22Rv1 (cell line): ENCODE measurements around the gene LRMDA.

Experiments
- H3K27ac ChIP-seq: fragments of 450-650 bp; 2 replicates; pipeline ENCODE4 v1.5.1; 2017
- ZFX ChIP-seq: fragments of 450-650 bp; IDR thresholded peaks from 2 replicates; pipeline ENCODE4 v1.6.1; 2017; ENCODE audit warnings: antibody characterized with exemption, borderline replicate concordance
- TF ChIP-seq, protein P1 (sequence below): fragments of 450-650 bp; IDR thresholded peaks from 2 replicates; pipeline ENCODE4 v1.5.1; 2017; ENCODE audit warnings: mild to moderate bottlenecking

Gene LRMDA

DNA sequence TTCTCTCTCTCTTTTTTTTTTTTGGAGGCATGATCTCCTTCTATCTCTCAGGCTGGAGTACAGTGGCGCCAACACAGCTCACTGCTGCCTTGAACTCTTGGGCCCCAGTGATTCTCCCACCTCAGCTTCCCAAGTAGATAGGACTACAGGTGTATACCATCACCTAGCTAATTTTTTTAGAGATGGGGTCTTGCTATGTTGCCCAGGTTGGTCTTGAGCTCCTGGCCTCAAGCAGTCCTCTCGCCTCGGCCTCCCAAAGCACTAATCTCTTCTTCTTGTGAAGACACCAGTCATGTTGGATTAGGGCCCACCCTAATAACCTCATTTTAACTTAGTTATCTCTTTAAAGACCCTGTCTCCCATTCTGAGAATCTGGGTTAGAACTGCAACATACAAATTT is 45.6 kb downstream of the LRMDA start:
- TF ChIP-seq, protein P1, sequence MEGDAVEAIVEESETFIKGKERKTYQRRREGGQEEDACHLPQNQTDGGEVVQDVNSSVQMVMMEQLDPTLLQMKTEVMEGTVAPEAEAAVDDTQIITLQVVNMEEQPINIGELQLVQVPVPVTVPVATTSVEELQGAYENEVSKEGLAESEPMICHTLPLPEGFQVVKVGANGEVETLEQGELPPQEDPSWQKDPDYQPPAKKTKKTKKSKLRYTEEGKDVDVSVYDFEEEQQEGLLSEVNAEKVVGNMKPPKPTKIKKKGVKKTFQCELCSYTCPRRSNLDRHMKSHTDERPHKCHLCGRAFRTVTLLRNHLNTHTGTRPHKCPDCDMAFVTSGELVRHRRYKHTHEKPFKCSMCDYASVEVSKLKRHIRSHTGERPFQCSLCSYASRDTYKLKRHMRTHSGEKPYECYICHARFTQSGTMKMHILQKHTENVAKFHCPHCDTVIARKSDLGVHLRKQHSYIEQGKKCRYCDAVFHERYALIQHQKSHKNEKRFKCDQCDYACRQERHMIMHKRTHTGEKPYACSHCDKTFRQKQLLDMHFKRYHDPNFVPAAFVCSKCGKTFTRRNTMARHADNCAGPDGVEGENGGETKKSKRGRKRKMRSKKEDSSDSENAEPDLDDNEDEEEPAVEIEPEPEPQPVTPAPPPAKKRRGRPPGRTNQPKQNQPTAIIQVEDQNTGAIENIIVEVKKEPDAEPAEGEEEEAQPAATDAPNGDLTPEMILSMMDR, result no peak
- TF ChIP-seq ZFX, result no peak
- no peak overlapping the region for H3K27ac ChIP-seq

DNA sequence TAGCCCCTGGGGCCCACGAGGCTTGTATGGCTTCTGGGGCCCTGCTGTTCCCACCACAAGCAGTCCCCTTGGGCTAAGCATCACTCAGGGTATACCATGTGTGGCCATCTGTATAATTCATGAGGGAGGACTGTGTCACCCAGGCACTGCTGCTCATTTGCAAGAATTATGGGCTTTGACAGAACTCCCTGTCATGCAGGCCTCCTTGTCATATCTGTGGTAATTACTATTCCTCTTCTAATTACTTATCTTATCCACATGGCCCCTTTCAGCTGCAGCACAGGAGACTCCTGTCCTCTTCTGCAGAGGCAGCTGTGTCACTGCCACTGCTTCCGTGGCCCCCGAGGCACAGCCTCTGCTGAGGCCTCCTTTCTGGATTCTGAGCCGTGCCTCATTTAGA is 46.3 kb downstream of the LRMDA start:
- no peak overlapping the region for H3K27ac ChIP-seq
- no peak for TF ChIP-seq ZFX
- TF ChIP-seq, protein P1, result no peak

DNA sequence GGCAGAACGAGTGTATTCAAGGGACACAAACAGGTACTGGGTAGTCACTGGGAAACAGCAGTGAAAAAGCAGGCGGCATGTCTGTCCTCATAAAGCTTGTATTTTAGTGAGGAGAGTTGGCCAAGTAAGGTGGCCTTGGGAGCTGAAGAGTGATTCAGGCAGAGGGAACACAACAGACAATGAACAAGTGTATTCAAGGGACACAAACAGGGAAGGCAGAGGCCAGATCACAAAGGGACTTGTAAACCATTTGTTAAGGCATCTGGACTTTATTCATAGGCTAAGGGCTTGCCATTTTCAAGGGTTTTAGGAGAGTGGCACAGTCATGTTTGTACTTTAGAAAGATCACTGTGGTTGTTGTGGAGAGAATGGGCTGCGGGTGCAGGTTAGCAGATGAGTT is 49.0 kb downstream of the LRMDA start:
- TF ChIP-seq, protein P1, result no peak
- TF ChIP-seq ZFX, result no peak
- no peak overlapping the region for H3K27ac ChIP-seq

DNA sequence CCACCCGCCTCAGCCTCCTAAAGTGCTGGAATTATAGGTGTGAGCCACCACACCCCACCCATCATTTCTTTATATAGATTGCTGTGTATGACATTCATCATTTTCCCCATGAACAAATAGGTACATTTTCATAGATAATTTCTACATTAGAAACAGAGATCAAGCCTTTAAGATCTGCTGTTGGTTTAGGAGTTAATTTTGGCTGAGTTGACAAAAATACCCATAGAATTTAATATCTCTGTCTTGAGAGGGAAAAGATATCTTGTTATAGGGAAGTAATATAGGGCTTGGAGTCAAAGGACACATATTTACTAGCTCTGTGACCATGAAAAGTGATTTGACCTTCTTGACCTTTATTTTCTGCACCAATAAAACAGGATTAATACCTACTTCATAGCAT is 51.8 kb downstream of the LRMDA start:
- no peak overlapping the region for H3K27ac ChIP-seq
- no peak for TF ChIP-seq ZFX
- TF ChIP-seq, protein P1, result no peak

DNA sequence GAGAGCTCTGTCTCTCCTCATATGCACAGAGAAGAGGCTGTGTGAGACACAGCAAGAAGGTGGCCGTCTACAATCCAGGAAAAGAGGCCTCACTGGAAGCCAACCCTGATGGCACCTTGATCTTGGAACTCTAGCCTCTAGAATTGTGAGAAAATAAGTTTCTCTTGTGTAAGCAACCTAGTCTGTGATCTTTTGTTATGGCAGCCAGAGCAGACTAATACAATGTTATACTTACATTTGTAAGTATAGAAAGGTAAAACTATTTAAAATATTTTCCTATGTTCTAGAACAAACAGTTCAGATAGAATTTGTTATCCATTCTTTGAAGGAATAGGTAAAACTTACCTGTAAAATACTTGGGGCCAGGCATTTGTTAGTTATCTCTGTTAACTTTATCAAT is 53.3 kb downstream of the LRMDA start:
- TF ChIP-seq, protein P1, result no peak
- TF ChIP-seq ZFX, result no peak
- no peak overlapping the region for H3K27ac ChIP-seq

DNA sequence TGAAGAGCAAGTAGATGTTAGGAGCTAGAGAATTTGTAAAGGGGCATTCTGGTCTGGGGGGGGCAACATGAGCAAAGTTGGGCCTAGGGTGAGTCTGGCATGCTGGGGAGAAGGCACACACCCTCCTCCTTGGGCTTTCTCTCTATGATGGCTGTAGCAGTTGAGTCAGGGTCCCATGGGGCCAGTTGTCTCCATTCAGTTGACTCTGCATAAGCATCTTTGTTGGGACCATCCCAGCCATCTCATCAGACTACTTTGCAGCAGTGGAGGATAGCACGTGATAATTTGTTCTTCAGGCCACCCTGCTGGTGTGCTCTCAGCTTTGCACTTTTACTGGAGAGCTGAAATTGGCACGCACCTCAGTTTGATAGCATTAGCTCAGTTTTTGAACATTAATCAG is 55.2 kb downstream of the LRMDA start:
- no peak for TF ChIP-seq ZFX
- TF ChIP-seq, protein P1, result no peak
- H3K27ac ChIP-seq, result no peak overlapping the region

DNA sequence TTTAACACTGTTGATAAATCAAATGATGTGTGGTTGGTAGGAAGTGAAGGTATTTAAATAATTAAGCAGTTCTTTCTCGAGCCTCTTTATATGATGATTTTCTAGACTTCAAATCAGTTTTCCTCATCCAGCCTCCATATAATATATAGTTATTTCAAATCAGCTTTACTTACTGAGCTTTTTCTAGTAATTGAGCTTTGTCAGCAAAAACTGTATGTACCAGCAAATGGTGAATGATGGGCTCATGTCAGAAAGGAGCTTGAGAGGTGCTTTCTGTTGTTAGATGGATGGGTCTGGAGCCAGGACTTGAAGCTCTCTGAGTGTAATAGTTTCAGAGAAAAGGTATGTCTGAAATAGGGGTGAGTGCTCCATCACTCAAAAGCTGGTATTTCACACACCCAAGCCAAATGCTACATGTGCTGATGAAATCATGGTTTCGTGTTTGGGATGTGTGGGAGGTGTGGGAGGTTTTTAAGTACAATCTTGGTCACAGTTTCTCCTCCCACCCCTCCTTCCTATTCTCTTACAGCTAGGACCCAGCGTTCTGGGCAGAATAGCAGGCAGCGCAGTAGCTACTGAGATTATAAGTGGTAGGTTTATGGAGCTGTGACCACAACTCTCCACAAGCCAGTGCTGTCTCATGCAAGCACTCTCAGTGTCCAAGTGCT is 55.8 kb downstream of the LRMDA start:
- no peak overlapping the region for H3K27ac ChIP-seq
- TF ChIP-seq ZFX, result no peak
- TF ChIP-seq, protein P1, result no peak
